ENCODE results near the gene COP1. TPM values are rescaled to one million over a fixed set of nuclear protein-coding genes. Genes with fewer than 3 reads are reported as not detected.

Gene COP1
- polyA plus RNA-seq, 3 donors: 50.9 to 63.1 (median 56.7) TPM

DNA sequence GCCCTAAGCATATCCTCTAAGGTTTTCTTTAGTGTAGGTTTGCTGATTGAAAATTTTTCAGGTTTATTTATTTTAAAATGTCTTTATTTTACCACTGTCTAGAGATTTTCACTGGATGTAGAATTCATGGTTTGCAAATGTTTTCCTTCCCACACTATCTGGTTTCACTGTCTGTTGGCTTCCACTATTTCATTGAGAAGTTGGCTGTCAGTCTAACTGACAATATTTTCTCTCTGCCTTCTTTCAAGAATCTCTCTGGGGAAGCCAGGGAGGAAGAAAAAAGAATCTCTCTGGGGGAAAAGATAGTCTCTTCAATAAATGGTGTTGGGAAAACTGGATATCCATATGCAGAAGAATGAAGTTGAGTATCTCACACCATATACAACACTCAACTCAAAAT is 226.0 kb downstream of the COP1 start:
- DNase-seq: no peak

DNA sequence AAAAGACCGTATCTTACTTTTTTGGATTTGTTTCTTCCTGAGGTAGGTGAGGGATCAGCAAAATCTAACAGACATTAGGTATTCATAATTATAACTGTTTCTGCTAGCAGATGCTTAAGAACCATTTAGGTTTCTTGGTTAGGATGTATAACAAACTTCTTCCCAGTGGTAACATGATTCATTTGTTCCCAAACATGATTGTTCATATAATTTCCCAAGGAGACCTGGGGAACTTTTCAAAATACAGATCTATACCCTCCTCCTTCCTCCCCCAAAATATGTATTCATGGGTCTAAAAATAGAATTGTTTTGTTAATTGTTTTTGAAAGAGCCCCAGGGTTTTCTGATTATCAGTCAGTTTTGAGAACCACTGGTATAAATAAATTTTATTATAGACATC is 228.2 kb downstream of the COP1 start:
- no peak for DNase-seq

DNA sequence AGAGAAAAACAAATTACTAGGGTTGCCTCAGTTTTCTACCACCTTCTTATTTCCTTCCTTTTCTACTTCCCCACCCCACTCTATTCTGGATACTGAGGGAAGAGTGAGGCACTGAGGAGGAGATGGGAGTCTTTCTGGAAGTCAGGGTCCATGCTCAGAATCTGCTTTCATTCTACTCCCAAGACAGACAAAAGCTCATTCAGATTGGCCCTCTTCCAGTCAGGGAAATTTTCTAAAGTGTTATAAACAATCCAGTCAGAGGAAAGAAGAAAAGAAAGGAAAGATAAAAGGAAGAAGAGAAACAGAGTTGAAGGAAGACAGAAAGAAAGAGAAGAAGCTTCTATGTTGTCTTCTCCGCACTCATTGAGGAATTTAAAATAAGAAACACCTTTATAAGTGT is 228.6 kb downstream of the COP1 start:
- no peak for DNase-seq

DNA sequence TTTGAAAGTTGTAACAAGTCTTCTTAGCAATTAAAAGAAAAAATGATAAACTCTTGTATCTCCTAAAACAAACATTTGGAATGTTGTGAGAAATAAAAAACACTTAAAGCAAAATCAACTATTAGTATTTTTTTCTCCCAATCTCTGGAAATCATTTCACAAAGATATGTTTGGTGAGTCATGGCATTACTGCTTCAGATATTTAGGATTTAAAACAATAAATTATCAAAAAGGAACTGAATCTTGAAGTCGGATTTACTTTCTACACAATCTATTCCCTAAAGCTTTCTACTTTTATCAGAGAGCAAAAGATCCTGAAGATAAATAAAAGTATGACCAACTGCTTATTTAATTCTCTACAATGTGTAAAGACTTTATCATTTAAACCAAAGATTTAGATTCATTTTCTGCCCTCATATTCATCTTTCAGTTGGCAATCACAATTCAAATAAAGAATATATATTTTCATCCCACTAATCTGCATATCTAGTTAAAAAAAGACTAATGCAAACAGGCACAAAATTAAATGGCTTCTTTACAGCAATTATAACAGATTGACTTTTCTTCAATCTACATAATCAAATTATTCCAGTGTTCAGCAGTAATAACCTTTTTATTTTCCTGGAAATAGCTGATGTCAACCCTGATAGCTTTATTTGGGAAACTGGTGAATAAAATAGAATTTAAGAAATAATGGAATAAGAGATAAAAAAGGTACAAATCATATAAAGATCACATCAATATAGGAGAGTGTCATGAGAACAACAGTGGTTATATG is 230.0 kb downstream of the COP1 start:
- no peak for DNase-seq

DNA sequence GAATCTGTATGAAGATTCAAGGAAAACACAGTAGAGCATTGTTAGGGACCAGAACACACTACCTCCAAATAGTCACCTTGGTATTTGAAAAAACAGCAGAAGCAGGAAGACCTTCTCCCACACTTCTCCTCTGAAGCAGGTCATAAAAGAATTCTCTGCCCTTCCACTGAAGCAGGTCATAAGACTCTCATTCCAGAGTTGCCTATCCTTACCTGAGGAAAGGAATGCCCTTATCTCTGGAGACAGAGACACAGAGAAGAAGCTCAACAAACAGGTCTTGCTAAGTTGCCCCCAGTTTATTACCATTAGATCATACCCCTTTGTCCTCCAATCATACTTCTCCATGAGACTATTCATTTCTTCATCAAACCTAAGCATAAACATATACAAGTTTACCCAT is 237.9 kb downstream of the COP1 start:
- no peak for DNase-seq

DNA sequence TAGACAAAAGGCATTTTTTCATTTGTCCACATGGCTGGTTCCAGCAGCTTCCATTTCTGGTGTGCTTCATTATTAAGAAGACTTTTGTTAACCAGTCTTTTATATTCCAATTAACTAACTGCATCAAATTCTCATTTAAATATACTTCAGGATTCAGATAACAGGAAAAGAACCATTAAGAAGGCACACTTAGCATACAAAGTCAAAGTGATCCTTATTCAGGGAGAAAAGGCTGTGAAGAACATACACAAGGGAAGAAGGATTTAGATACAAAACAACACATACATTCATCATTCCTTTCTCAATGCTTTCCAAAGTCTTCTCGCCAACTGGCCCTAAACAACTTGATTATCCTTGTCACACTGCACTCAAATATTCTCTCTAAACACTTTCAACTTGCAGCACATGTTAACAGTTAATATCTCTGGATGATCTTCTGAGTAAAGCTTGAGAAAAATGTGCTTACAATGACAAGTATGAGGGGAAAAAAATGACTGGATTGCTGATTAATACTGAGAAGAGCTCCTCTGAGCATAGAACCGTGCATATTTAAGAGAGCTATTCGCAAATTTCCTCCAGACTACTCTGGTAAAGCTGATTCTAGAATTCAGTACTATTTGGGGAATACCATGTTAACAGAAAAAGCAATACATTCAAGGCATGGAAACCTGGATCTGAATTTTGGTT is 238.5 kb downstream of the COP1 start:
- DNase-seq: no peak

DNA sequence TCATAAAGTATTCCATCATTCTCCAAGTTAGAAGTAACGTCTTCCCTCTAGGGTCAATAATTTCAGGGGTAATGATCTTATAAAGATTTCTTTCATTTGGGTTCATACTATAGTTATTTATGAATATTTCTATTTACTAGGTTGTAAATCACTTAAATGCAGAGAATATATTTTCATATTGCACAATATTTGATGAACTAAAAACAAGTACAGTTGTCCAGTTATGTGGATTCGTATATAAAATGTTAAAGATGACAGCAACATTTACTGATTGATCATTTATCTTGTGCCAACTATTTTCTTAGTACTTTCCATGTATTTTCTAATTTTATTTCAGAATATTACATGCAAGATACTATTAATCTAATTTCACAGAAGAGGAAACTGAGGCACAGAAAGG is 243.3 kb downstream of the COP1 start:
- DNase-seq: no peak

DNA sequence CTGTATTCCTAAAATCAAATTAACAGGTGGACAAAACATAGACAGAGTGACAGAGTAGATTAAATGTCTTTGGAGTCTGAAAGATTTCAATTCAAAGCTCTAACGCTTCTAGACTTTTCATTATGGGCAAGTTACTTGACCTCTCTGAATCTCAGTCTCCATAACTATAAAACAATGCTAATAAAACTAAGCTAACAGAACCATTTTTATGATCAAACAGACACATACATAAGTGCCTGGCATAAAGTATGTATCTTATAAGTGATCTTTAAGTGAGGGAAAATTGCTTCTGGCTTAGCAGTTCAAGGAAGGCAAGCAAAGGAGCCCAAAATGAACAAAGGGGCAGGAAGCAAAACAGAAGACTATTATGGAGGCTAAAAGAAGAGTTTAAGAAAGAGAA is 246.9 kb downstream of the COP1 start:
- no peak for DNase-seq

DNA sequence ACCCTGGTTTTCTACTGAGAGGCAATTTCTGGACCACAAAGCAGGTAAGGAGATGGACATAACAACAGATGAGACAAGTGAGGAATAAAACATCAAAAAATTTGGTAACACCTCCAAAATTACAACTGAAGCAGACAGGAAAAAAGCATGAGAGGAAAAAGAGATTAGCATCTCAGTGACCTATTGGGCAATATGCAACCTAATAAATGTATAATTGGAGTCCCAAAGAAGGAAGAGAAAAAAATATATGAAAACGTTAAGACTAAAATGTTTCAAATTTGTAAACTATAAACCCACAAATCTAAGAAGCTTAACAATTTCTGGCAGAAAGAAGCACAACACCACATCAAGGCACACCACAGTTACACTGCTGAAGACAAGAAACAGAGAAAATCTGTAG is 255.5 kb downstream of the COP1 start:
- no peak for DNase-seq

DNA sequence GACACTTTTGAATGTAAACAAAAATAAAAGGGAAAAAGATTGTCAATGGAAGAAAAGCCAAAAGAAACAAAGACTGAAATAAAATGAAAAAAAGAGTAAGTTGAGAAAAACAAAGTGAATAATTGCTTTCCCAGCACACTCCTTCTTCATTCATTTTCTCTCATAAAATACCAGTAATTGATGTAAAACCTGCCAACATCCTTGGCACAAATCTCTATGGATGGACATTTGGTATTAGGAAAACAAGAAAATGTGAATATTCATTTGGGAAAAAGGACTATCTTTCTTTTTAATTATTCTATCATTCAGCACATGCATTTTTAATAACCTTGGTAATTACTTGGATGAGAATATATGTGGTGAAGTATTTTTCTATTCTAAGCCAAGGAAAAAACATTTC is 259.3 kb downstream of the COP1 start:
- no peak for DNase-seq

DNA sequence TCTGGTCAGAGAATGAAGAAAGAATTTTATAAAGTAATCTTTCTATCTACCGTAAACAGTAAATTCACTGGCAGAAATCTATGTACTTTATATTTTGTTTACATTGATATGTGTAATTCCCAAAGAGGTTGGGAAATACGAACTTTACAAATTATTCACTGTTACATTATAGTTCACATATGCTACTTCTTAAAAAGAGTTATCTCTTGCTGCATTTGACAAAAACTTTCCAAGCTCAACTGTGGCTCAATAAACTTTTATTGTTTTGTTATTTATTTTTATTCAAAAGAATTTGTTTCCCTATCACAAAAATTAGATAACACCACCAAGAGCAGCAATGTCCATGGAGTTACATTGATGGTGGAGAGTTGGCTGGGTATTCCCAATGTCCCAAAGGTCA is 262.5 kb downstream of the COP1 start:
- no peak for DNase-seq

DNA sequence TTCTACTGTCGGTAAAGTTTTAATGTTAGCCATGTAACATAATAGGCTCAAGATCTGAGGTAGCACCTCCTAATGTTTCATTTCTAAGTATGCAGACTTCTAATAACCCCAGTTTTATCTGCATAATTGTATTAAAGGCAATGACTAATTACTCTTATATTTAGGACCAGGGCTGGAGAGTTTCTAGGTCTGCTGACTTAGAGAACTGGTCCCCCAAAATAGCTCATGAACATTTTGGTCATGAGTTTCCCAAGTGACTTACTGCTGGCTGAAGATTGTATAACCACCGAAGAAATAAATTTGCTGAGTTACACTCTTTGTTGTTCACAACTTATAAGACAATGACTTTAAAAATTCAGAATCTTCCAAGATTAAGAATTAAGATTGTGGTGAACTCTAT is 265.9 kb downstream of the COP1 start:
- DNase-seq: no peak

DNA sequence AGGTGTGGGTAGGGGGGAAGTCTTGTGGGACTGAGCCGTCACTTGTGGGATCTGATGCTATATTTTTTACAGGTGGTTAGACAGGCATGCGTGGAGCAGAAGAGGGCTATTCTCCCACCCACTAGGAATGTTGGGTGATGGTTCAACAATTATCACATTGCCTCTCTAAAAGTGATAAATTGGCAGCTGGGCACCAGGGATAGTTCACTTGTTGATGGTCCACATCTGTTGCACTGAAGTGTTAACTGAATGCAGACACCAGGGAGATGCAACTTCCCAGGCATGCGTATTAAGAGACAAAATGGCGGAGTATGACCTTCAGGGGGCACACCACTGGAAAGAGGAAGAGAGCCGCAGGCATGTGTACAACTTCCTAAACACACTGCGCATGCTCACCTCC is 270.4 kb downstream of the COP1 start:
- no peak for DNase-seq

DNA sequence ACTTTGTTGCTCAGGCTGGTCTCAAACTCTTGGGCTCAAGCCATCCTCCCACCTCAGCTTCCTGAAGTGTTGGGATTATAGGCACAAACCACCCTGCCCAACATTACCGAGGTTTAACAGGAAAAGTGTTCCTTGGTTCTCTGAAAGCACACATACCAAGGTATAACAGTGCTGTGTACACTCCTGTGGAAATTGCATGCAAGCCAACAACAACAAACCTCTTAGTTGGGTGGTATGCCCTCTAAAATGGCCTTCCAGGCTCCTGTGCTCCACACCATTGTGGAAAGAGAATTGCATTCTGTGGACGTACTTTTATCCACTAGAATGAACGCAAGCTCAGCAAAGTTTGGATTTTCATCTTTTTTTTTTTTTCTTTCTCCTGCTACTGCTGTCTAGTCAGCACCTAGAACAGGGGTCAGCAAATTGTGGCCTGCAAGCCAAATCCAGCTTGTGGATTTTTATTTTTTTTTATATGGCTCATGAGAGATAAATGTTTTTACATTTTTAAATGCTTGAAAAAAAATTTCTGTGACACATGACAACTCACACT is 271.4 kb downstream of the COP1 start:
- no peak for DNase-seq

DNA sequence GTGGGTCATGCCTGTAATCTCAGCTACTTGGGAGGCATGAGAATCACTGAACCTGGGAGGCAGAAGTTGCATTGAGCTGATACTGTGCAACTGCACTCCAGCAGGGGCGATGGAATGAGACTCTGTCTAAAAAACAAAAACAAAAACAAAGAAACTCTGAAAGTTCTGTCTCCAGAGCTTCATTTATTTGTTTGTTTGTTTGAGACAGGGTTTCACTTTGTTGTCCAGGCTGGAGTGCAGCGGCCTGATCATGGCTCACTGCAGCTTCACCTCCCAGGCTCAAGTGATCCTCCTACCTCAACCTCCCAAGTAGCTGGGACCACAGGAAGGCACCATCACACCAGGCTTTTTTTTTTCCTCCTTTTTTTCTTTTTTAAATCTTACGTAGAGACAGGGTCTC is 271.9 kb downstream of the COP1 start:
- DNase-seq: no peak

DNA sequence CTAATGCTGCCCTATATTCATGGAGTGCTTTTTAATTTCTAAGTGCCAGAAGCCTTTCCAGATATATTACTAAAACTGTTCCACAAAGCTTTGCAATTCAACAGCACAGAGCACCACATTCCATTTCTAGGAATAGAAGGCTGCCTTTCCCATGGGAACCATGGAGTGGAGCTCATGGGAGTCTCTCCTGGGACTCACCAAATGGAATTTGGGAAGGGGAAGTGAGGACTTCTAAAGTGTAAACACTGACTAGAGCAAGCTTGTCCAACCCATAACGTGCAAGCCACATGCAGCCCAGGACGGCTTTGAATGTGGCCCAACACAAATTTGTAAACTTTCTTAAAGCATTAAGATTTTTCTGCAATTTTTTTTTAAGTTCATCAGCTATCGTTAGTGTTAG is 273.3 kb downstream of the COP1 start:
- no peak for DNase-seq

DNA sequence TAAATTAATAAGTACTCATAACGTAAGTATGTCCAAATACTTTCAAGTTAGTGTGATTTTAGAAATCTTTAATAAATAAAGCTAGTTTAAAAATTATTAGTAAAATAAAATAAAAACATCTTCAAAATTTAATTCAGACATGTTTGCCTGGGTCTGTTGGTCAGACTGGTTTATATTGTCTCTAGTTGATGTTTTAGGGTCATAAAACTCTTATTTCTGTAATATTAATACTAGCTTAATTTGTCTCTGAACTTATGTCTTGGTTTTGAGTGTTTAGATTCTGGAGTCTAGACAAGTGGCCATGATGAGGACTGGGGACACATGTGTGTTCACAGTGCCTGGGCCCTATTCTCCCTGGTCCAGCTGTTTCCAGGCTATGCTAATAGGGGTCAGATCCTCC is 279.1 kb downstream of the COP1 start:
- no peak for DNase-seq

DNA sequence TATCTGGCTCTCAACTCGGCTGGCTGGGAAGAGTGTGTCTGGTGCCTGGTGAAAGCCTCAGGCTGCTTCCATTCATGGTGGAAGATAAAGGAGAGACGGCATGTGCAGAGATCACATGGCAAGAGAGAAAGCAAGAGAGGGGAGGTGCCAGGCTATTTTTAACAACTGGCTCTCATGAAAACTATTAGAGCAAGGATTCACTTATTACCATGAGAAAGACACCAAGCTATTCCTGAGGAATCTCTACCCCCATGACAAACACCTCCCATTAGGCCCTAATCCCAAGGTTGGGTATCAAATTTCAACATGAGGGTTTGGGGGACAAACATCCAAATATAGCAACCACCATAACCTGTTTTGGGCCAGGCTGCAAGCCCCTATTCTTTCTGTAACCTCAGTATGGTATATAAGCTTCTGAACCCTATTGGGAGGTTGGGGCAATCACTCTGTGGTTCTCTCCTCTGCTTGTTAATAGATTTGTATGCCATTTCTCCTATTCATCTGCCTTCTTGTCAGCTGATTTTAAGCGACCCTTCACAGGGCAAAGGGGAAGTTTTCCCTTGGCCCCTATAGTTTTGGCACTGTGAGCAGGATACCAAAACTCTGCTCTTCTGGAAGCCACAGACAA is 284.7 kb downstream of the COP1 start:
- no peak for DNase-seq

DNA sequence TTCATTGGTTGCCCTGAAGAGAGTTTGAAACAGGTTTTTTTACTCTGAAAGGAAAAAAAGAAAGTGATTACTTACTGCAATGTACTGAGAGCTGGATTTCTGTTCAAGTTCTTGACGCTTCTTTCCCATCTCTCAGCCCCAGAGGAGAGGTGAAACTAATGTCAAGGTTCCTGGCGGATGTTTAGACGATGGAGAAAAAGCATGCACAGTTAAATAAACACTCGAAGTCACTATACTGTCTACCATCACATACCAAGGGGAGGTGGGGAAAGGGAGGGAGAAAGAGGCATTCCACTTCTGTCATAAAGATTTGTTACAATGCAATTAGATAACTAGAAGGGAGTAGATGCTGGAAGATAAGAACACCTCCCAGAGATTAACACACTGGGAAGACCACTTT is 286.7 kb downstream of the COP1 start:
- DNase-seq: no peak

DNA sequence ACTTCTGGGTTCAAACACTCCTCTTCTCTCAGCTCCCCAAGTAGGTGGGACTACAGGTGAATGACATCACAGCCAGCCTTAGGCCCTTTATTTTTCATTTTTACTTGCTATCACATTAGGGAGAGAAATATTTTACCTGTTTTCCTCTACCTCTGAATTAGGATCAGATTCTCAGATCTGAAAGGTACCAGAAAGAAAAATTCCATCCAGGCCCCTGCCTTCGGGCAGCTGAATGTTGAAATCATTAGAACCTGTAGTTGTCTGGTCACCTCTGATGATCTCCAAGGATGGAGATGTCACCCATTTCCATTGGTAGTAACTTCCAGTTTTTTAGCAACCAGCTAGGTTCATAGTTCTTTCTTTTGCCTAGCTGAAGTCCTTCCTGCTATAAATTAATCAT is 288.1 kb downstream of the COP1 start:
- DNase-seq: no peak

DNA sequence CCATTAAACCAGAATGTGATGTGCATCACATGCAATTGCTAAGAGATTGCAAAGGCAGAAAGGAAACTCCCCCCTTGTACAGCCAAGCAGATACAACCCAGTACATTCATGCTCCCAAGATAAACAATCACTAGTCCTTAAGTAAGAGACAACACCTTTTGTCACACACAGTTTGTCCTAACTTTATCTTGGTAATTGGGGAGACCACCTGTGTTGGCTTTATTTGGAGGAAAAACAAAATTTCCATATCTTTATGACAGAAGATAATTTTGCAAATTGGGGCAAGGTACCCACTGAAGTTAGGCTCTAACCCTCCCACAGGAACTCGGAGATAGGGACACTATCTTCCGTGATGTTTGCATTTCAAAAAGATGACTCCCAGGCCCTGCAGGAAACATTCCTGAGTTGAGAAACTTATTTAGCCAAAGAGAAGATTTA is 288.7 kb downstream of the COP1 start:
- DNase-seq: no peak

DNA sequence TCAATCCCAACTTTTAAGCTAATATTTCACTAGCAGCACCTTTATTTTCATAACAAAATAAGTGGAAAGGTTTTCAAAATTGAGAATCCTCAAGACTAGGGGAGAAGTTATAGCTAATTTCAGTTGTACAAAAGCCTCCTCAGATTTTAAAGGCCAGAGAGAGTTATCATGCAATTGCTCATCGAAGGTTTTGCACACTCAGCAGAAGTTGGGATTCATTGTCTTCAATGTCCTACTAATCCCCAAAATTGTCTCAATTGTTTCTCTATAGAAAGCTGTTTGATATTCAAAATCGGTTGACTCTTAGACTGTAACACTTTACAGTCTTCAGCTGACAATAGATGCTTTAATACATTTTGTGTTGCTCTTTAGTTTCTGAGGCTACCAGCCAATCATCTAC is 293.0 kb downstream of the COP1 start:
- DNase-seq: no peak

DNA sequence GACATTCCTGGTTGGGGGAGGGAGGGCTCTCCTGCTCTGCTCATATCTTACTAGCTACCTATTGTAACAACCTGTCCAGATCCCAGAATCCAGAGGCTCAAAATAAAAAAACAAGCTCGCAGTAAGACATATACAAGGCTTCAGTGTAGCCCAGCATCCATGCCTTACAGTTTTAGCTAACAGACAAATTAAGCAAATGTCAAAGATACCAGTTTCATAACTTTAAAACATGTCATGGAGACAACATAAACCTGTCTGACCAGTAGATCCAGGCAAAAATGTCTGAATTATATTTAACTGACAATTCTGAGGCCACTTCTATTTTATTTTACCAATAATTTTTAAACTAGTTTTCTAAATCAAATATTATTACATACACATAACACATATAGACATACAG is 295.9 kb downstream of the COP1 start:
- DNase-seq: no peak
